Esophagus squamous epithelium (tissue), 4 donors: Measurements from ENCODE around the gene GRB7.

Source experiments
- POLR2A ChIP-seq, 4 donors: fragments of 450-650 bp; IDR thresholded peaks; one replicate each; pipeline ENCODE4 v1.6.1; 2017; ENCODE audit warnings: antibody characterized with exemption in 4 of 4, mild to moderate bottlenecking in 4 of 4, moderate library complexity in 3 of 4
- TF ChIP-seq, protein P1 (sequence below), 6 experiments: fragments of 450-650 bp in 4 of 6; fragments of 200-600 bp in 2 of 6; sonication (generic) in 2 of 6; IDR thresholded peaks; one replicate each; pipeline ENCODE4 v1.5.1; 2016 to 2019; ENCODE audit warnings: antibody characterized with exemption in 6 of 6, mild to moderate bottlenecking in 4 of 6, moderate library complexity in 4 of 6

- TF ChIP-seq, protein P1, sequence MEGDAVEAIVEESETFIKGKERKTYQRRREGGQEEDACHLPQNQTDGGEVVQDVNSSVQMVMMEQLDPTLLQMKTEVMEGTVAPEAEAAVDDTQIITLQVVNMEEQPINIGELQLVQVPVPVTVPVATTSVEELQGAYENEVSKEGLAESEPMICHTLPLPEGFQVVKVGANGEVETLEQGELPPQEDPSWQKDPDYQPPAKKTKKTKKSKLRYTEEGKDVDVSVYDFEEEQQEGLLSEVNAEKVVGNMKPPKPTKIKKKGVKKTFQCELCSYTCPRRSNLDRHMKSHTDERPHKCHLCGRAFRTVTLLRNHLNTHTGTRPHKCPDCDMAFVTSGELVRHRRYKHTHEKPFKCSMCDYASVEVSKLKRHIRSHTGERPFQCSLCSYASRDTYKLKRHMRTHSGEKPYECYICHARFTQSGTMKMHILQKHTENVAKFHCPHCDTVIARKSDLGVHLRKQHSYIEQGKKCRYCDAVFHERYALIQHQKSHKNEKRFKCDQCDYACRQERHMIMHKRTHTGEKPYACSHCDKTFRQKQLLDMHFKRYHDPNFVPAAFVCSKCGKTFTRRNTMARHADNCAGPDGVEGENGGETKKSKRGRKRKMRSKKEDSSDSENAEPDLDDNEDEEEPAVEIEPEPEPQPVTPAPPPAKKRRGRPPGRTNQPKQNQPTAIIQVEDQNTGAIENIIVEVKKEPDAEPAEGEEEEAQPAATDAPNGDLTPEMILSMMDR (IDR thresholded peaks at IDR 0.05), result no peak
- no peak for TF ChIP-seq POLR2A (IDR thresholded peaks at IDR 0.05)
Measured at GRCh38 chr17:39735882-39736281, 1.9 kb upstream of the GRB7 start.
